Karpas-422 (cell line): Measurements from ENCODE around the gene CTNNB1. TPM values are rescaled to one million over a fixed set of nuclear protein-coding genes. Genes with fewer than 3 reads are reported as not detected.

Experiments
- DNase-seq: peaks from one replicate; pipeline ENCODE4 v3.0.0-alpha.2; 2015
- H2AFZ ChIP-seq: fragments of 200-600 bp; sonication (generic); 2 replicates; pipeline ENCODE4 v1.6.1; 2014; ENCODE audit warnings: antibody characterized with exemption, low read length, mixed read lengths
- H3K27ac ChIP-seq: fragments of 200-600 bp; sonication (generic); 2 replicates; pipeline ENCODE4 v1.5.1; 2014; ENCODE audit warnings: mild to moderate bottlenecking, low read length, moderate library complexity
- H3K27me3 ChIP-seq: fragments of 200-600 bp; sonication (generic); 2 replicates; pipeline ENCODE4 v1.6.1; 2014; ENCODE audit warnings: low read length, mixed read lengths
- H3K36me3 ChIP-seq: fragments of 200-600 bp; sonication (generic); 2 replicates; pipeline ENCODE4 v1.6.1; 2014; ENCODE audit warnings: low read length, mixed read lengths; ENCODE audit not compliant: insufficient read depth
- H3K4me1 ChIP-seq: fragments of 200-600 bp; sonication (generic); 2 replicates; pipeline ENCODE4 v1.6.1; 2014; ENCODE audit warnings: mild to moderate bottlenecking, low read length, mixed read lengths
- H3K4me2 ChIP-seq: fragments of 200-600 bp; sonication (generic); 2 replicates; pipeline ENCODE4 v1.6.1; 2014; ENCODE audit warnings: low read length, low read depth, mild to moderate bottlenecking; ENCODE audit not compliant: poor library complexity, severe bottlenecking
- H3K4me3 ChIP-seq: fragments of 200-600 bp; sonication (generic); 2 replicates; pipeline ENCODE4 v1.5.1; 2014; ENCODE audit warnings: mild to moderate bottlenecking, antibody characterized with exemption, low read length, mixed read lengths
- H3K79me2 ChIP-seq: fragments of 200-600 bp; sonication (generic); 2 replicates; pipeline ENCODE4 v1.6.1; 2014; ENCODE audit warnings: mild to moderate bottlenecking, low read length, mixed read lengths
- H3K9ac ChIP-seq: fragments of 200-600 bp; sonication (generic); 2 replicates; pipeline ENCODE4 v1.6.0; 2014; ENCODE audit warnings: low read length
- H3K9me2 ChIP-seq: fragments of 200-600 bp; sonication (generic), shearing (Covaris generic); replicated peaks from 2 replicates; pipeline ENCODE4 v1.6.0; 2014; ENCODE audit warnings: mild to moderate bottlenecking, low read length, moderate library complexity; ENCODE audit not compliant: insufficient read depth
- H3K9me3 ChIP-seq: fragments of 300-700, 200-600 bp; sonication (generic); 2 replicates; pipeline ENCODE4 v1.6.1; 2014; ENCODE audit warnings: low read length, mixed read lengths
- H4K20me1 ChIP-seq: fragments of 200-600 bp; sonication (generic); 2 replicates; pipeline ENCODE4 v1.6.1; 2014; ENCODE audit warnings: mild to moderate bottlenecking, antibody characterized with exemption, low read length, low read depth; ENCODE audit not compliant: insufficient read depth
- total RNA-seq: library from RNA; depleted of rRNA; stranded (reverse); fragments of >200 nt; shearing (Covaris generic); gene quantifications from 2 replicates; pipeline ENCODE4 v1.2.3, GENCODE V29; 2014; ENCODE audit warnings: low replicate concordance

CTNNB1 gene
- total RNA-seq, 1 experiment from 2014 or later: 122 TPM

DNA sequence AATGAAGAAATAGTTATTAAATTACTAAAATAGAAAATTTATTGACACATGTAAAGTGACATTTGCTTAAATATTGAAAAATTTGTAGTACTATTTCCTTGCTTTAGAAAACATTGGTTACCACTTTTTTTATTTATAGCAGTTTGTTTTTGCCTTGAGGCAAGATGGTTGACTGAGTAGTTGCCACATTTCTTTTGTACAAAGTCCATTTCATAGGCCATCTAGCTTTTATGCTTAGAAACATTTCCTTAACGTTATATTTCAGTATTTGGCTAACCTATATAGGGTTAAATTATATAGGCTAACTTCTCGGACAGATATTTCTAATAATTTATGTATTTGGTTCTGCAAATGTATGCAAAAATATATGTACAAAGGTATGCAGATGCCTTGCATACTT, 17.1 kb downstream of the CTNNB1 start:
- H3K9me2 ChIP-seq: no peaks in the 10 kb centered on the region
- peaks cover 100% of the 10 kb centered on the region for H3K79me2 ChIP-seq
- H2AFZ ChIP-seq: no peak overlapping the region
- peaks cover 64% of the 10 kb centered on the region for H4K20me1 ChIP-seq
- H3K4me1 ChIP-seq: peaks cover 49% of the 10 kb centered on the region
- H3K9me3 ChIP-seq: no peaks in the 10 kb centered on the region
- no peak overlapping the region for H3K4me3 ChIP-seq
- no peak overlapping the region for H3K4me2 ChIP-seq
- no peak overlapping the region for H3K9ac ChIP-seq
- H3K27ac ChIP-seq: no peak overlapping the region
- 0 out of 2 replicates have a peak, but pooled peaks cover 4% of the 10 kb centered on the region for H3K36me3 ChIP-seq
- no peaks in the 10 kb centered on the region for H3K27me3 ChIP-seq
- no peak for DNase-seq

DNA sequence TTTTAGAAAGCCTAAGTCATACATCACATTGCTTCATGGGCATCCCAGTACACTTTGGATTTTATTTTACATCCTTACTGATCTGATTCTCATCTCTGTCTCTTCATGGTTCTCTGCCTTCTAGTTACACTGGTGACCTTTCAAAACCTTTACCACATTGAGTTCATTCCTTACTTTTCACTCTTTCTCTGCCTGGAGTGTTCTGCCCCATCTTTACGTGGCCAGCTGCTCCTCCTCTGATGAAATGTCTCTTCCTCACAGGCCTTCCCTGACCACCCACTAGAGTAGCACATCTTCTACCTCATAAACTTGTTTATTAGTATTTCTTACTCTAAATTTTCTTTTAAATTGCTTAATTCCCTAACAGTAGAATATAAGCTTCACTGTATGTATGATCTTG, 17.7 kb downstream of the CTNNB1 start:
- Histone ChIP-seq H3K36me3 (0 out of 2 replicates have a peak, but pooled peaks cover 4% of the 10 kb centered on the region), H3K4me1 (peaks cover 52% of the 10 kb centered on the region), H3K27me3 (no peaks in the 10 kb centered on the region), H3K4me3 (no peak overlapping the region), H4K20me1 (peaks cover 64% of the 10 kb centered on the region), H2AFZ (no peak overlapping the region), H3K9me2 (no peaks in the 10 kb centered on the region), H3K4me2 (no peak overlapping the region), H3K9ac (no peak overlapping the region), H3K79me2 (peaks cover 100% of the 10 kb centered on the region), H3K9me3 (no peaks in the 10 kb centered on the region), H3K27ac (no peak overlapping the region)
- DNase-seq: no peak

DNA sequence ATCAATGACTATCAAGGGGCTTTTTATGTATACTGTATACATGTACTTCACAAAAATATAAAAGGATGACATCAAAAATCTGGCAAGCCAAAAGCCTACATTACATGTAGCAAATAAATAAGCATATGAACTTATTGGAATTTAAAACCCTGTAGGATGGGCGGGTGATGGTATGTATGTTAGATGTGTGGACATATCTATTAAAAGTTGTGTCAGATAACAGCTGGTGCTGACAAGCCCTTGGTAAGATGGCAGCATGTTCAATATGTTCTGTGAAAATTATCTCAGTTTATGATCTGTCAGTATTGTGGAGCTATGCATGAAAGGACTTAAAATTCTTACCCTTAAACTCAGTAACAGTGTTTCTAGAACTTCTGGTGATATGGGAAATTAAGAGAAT, 20.1 kb downstream of the CTNNB1 start:
- Histone ChIP-seq H3K27ac (no peak overlapping the region), H3K9me3 (no peaks in the 10 kb centered on the region), H3K9me2 (no peaks in the 10 kb centered on the region), H3K79me2 (peaks cover 100% of the 10 kb centered on the region), H4K20me1 (peaks cover 55% of the 10 kb centered on the region), H3K4me3 (no peak overlapping the region), H3K36me3 (peaks cover 15% of the 10 kb centered on the region), H3K9ac (no peak overlapping the region), H3K4me1 (peaks cover 37% of the 10 kb centered on the region), H2AFZ (no peak overlapping the region), H3K27me3 (no peaks in the 10 kb centered on the region), H3K4me2 (no peak overlapping the region)
- no peak for DNase-seq

DNA sequence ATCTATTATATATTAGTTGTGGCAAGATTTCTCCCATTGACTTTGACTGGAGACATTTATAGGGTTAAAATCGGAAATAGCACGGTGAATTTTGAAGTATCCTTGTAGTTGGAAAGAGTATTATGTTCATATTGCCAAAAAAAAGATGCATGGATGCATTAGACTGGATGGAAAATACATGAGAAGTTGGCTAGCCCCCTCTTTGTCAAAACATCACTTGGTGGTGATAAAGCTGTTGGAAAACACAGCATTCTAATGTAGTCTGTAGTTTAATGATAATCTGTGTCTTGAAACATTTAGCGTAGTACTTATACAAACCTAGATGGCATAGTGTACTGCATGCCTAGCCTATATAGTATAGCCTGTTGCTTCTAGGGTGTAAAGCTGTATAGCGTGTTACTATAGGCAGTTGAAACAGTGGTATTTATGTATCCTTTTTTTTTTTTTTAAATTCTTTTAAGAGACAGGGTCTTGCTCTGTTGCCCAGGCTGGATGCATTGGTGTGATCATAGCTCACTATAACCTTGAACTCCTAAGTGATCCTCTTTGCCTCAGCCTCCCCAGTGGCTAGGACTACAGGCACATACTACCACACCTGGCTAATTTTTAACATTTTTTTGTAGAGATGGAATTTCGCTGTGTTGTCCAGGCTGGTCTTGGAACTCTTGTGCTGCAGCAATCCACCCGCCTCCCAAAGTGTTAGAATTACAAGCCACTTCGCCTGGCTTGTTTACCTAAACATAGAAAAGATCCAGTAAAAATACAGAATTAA, 21.8 kb downstream of the CTNNB1 start:
- no peak overlapping the region for H2AFZ ChIP-seq
- DNase-seq: no peak
- peaks cover 46% of the 10 kb centered on the region for H4K20me1 ChIP-seq
- H3K27ac ChIP-seq: no peak overlapping the region
- H3K27me3 ChIP-seq: no peaks in the 10 kb centered on the region
- H3K9ac ChIP-seq: no peak overlapping the region
- no peaks in the 10 kb centered on the region for H3K9me2 ChIP-seq
- H3K4me1 ChIP-seq: peaks cover 32% of the 10 kb centered on the region
- peaks cover 100% of the 10 kb centered on the region for H3K79me2 ChIP-seq
- H3K36me3 ChIP-seq: peaks cover 32% of the 10 kb centered on the region
- no peak overlapping the region for H3K4me2 ChIP-seq
- no peak overlapping the region for H3K4me3 ChIP-seq
- H3K9me3 ChIP-seq: no peaks in the 10 kb centered on the region

DNA sequence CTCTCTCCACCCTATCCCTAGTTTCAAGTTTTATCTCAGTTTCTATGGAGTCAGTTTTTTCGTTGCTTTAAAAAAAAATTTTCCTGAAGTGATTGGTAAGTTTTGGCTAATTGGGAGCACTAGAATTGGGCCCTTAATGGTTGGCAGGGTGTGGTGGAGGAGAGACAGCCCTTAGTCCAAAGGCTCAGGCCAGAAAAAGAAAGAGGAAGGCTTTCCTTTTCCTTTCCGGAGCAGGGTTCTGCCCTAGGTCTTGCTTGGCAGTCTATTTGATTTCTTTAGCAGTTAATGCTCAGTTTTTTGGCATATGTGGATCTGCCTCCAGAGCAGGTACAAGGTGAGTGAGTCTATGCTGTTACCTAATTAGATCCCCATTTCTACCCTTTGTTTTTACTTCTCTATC, 22.7 kb downstream of the CTNNB1 start:
- Histone ChIP-seq H3K4me3 (no peak overlapping the region), H3K36me3 (peaks cover 41% of the 10 kb centered on the region), H3K79me2 (peaks cover 100% of the 10 kb centered on the region), H3K27ac (no peak overlapping the region), H3K27me3 (no peaks in the 10 kb centered on the region), H3K9me3 (no peaks in the 10 kb centered on the region), H3K4me1 (peaks cover 25% of the 10 kb centered on the region), H3K4me2 (no peak overlapping the region), H4K20me1 (peaks cover 38% of the 10 kb centered on the region; the same call in 1 of the 2 replicates), H3K9me2 (no peaks in the 10 kb centered on the region), H2AFZ (no peak overlapping the region), H3K9ac (no peak overlapping the region)
- DNase-seq: no peak

DNA sequence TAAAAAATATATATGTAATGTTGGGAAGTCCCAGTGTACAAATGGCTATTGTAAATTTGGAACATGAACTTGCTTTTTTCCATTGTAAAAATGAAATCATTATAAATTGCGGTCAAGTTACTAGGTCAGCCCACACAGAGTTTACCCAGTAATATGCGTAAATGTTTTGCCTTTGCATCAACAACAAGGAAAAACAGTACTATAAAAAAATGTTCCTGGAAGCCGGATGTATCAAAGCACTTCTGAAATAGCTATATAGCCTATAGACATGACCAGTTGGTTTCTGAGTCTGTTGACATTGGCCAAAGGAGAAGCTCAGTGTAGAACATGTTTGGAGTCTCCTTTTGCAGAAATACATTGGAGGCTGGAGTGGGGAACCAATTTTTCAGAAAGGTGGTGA, 23.2 kb downstream of the CTNNB1 start:
- Histone ChIP-seq H3K27me3 (no peaks in the 10 kb centered on the region), H3K4me2 (no peak overlapping the region), H2AFZ (no peak overlapping the region), H3K9ac (no peak overlapping the region), H3K79me2 (peaks cover 100% of the 10 kb centered on the region), H3K9me2 (no peaks in the 10 kb centered on the region), H3K36me3 (peaks cover 46% of the 10 kb centered on the region), H3K4me3 (no peak overlapping the region), H3K4me1 (peaks cover 24% of the 10 kb centered on the region), H3K27ac (no peak overlapping the region), H3K9me3 (no peaks in the 10 kb centered on the region), H4K20me1 (peaks cover 34% of the 10 kb centered on the region; the same call in 1 of the 2 replicates)
- no peak for DNase-seq

DNA sequence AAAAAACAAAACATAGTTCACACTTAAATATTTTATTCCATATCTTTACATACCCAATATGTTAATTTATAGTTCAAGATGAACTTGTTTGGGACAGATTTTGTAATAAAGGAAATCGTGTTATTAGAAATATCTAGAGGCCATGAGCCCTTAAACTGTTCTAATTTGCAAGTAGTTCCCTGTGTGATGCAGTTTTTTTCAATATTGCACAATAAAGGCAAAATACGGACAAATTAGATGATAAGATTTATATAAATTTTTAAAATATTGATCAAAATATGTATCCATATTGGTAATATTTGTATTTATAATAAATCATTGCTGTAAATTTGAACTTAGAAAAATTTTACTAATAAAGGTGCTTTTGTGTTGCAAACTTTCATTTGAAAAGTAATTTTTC, 23.8 kb downstream of the CTNNB1 start:
- Histone ChIP-seq H3K36me3 (peaks cover 52% of the 10 kb centered on the region), H2AFZ (no peak overlapping the region), H3K4me3 (no peak overlapping the region), H3K79me2 (peaks cover 100% of the 10 kb centered on the region), H3K27me3 (no peaks in the 10 kb centered on the region), H3K9ac (no peak overlapping the region), H3K4me2 (no peak overlapping the region), H3K4me1 (peaks cover 26% of the 10 kb centered on the region), H3K9me3 (no peaks in the 10 kb centered on the region), H3K27ac (no peak overlapping the region), H4K20me1 (peaks cover 31% of the 10 kb centered on the region; the same call in 1 of the 2 replicates), H3K9me2 (no peaks in the 10 kb centered on the region)
- DNase-seq: no peak

DNA sequence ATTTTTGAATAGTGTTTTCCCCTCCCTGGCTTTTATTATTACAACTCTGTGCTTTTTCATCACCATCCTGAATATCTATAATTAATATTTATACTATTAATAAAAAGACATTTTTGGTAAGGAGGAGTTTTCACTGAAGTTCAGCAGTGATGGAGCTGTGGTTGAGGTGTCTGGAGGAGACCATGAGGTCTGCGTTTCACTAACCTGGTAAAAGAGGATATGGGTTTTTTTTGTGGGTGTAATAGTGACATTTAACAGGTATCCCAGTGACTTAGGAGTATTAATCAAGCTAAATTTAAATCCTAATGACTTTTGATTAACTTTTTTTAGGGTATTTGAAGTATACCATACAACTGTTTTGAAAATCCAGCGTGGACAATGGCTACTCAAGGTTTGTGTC, 24.4 kb downstream of the CTNNB1 start:
- peaks cover 54% of the 10 kb centered on the region for H3K36me3 ChIP-seq
- DNase-seq: no peak
- no peaks in the 10 kb centered on the region for H3K9me3 ChIP-seq
- H2AFZ ChIP-seq: no peak overlapping the region
- no peaks in the 10 kb centered on the region for H3K27me3 ChIP-seq
- peaks cover 27% of the 10 kb centered on the region for H3K4me1 ChIP-seq
- H3K27ac ChIP-seq: no peak overlapping the region
- peaks cover 99% of the 10 kb centered on the region for H3K79me2 ChIP-seq
- no peak overlapping the region for H3K9ac ChIP-seq
- no peaks in the 10 kb centered on the region for H3K9me2 ChIP-seq
- H4K20me1 ChIP-seq: peaks cover 35% of the 10 kb centered on the region; the same call in 1 of the 2 replicates
- no peak overlapping the region for H3K4me3 ChIP-seq
- no peak overlapping the region for H3K4me2 ChIP-seq
